ENCODE measurements around the gene MAGEA9.
"Not testable (repeated sequence)": the region's sequence is repeated elsewhere in the genome, so short reads cannot be mapped to it uniquely, and the experiment has no call there.

DNA sequence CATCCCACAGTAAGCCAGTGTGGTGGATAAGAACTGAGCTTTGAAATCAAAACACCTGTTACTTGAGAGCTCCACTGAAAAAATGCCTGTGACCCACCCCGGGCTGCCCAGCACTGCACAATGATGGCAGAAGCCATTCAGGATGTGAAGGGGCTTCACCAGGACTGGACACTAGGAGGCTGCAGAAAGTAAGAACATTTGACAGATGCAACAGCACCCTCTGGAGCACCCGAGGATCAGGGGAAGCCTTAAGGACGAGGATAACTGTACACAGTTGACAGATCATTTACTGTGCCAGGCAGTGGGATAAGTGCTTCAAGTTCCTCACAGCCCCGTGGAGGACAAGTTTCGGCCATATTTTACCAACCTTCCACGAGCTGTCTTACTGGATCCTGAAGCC lies 39.5 kb upstream of the MAGEA9 start:
- TF ChIP-seq, protein P1, sequence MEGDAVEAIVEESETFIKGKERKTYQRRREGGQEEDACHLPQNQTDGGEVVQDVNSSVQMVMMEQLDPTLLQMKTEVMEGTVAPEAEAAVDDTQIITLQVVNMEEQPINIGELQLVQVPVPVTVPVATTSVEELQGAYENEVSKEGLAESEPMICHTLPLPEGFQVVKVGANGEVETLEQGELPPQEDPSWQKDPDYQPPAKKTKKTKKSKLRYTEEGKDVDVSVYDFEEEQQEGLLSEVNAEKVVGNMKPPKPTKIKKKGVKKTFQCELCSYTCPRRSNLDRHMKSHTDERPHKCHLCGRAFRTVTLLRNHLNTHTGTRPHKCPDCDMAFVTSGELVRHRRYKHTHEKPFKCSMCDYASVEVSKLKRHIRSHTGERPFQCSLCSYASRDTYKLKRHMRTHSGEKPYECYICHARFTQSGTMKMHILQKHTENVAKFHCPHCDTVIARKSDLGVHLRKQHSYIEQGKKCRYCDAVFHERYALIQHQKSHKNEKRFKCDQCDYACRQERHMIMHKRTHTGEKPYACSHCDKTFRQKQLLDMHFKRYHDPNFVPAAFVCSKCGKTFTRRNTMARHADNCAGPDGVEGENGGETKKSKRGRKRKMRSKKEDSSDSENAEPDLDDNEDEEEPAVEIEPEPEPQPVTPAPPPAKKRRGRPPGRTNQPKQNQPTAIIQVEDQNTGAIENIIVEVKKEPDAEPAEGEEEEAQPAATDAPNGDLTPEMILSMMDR (IDR thresholded peaks at IDR 0.05) = not testable (repeated sequence)
- TF ChIP-seq POLR2A (IDR thresholded peaks at IDR 0.05) = not testable (repeated sequence)
